ENCODE results near the gene GLOD4. TPM values are rescaled to one million over a fixed set of nuclear protein-coding genes. Genes with fewer than 3 reads are reported as not detected.
"Not testable (repeated sequence)": the region's sequence is repeated elsewhere in the genome, so short reads cannot be mapped to it uniquely, and the experiment has no call there.

GLOD4 gene
- total RNA-seq, 1 donor from 2014 or later, result 63.2 TPM

GRCh38 chr17:751269-752001 lies 30.6 kb downstream of the GLOD4 start:
- no peak for TF ChIP-seq CTCF (IDR thresholded peaks at IDR 0.05)
- H3K4me3 ChIP-seq, result peak overlapping the region; percentile 82
- no peaks in the 10 kb centered on the region for H3K27me3 ChIP-seq (ENCODE audit: low read depth)
- intact Hi-C loops (cut with DNase I), result no loop called here
- H3K9me3 ChIP-seq, result no peaks in the 10 kb centered on the region
- peak; percentile 62 for DNase-seq
- peak overlapping the region; percentile 83 for H3K27ac ChIP-seq
- peaks cover 20% of the 10 kb centered on the region for H3K36me3 ChIP-seq
- peak; percentile 49 to 55 for ATAC-seq
- peaks cover 15% of the 10 kb centered on the region for H3K4me1 ChIP-seq

- ATAC-seq (no peak), DNase-seq (no peak)
- Histone ChIP-seq H3K27me3 (ENCODE audit: low read depth) (no peaks in the 10 kb centered on the region), H3K36me3 (peaks cover 28% of the 10 kb centered on the region), H3K27ac (no peak overlapping the region), H3K4me1 (peaks cover 15% of the 10 kb centered on the region), H3K9me3 (no peaks in the 10 kb centered on the region), H3K4me3 (no peak overlapping the region)
- intact Hi-C loops (cut with DNase I), result no loop called here
- TF ChIP-seq CTCF (IDR thresholded peaks at IDR 0.05), result no peak
Observed at GRCh38 chr17:750431-751037, 31.5 kb downstream of the GLOD4 start.

GRCh38 chr17:749359-749758 lies 32.7 kb downstream of the GLOD4 start:
- Histone ChIP-seq H3K4me1 (peaks cover 15% of the 10 kb centered on the region), H3K36me3 (peaks cover 40% of the 10 kb centered on the region)
- H3K9me3 ChIP-seq; H3K27me3 ChIP-seq (ENCODE audit: low read depth); intact Hi-C loops (cut with DNase I); ATAC-seq; DNase-seq; H3K4me3 ChIP-seq; H3K27ac ChIP-seq: not testable (repeated sequence)

- H3K36me3 ChIP-seq, result peaks cover 46% of the 10 kb centered on the region
- H3K27me3 ChIP-seq (ENCODE audit: low read depth); H3K27ac ChIP-seq; ATAC-seq; intact Hi-C loops (cut with DNase I); DNase-seq; H3K4me3 ChIP-seq; H3K9me3 ChIP-seq: not testable (repeated sequence)
- H3K4me1 ChIP-seq, result peaks cover 15% of the 10 kb centered on the region
Observed at GRCh38 chr17:748604-749003, 33.5 kb downstream of the GLOD4 start.

GRCh38 chr17:746783-747629 lies 35.1 kb downstream of the GLOD4 start:
- no peak overlapping the region for H3K27ac ChIP-seq
- H3K36me3 ChIP-seq, result peaks cover 62% of the 10 kb centered on the region
- H3K9me3 ChIP-seq, result no peaks in the 10 kb centered on the region
- H3K4me3 ChIP-seq, result no peak overlapping the region
- no peak for TF ChIP-seq CTCF (IDR thresholded peaks at IDR 0.05)
- DNase-seq, result no peak
- ATAC-seq, result no peak
- no peaks in the 10 kb centered on the region for H3K27me3 ChIP-seq (ENCODE audit: low read depth)
- peaks cover 15% of the 10 kb centered on the region for H3K4me1 ChIP-seq
- intact Hi-C loops (cut with DNase I), result no loop called here

GRCh38 chr17:746181-746580 lies 35.9 kb downstream of the GLOD4 start:
- no peak overlapping the region for H3K4me3 ChIP-seq
- H3K36me3 ChIP-seq, result peaks cover 69% of the 10 kb centered on the region
- intact Hi-C loops (cut with DNase I), result no loop called here
- no peak for TF ChIP-seq CTCF (IDR thresholded peaks at IDR 0.05)
- DNase-seq (no peak), ATAC-seq (no peak)
- no peaks in the 10 kb centered on the region for H3K27me3 ChIP-seq (ENCODE audit: low read depth)
- no peak overlapping the region for H3K27ac ChIP-seq
- peaks cover 10% of the 10 kb centered on the region for H3K4me1 ChIP-seq
- H3K9me3 ChIP-seq, result no peaks in the 10 kb centered on the region

All from lower lobe of right lung (tissue), 2 donors.